Measurements from ENCODE around the gene WWP2.
A peak's percentile ranks its signal among the peaks of the same experiment; 100 is the strongest.

The WWP2 gene

DNA sequence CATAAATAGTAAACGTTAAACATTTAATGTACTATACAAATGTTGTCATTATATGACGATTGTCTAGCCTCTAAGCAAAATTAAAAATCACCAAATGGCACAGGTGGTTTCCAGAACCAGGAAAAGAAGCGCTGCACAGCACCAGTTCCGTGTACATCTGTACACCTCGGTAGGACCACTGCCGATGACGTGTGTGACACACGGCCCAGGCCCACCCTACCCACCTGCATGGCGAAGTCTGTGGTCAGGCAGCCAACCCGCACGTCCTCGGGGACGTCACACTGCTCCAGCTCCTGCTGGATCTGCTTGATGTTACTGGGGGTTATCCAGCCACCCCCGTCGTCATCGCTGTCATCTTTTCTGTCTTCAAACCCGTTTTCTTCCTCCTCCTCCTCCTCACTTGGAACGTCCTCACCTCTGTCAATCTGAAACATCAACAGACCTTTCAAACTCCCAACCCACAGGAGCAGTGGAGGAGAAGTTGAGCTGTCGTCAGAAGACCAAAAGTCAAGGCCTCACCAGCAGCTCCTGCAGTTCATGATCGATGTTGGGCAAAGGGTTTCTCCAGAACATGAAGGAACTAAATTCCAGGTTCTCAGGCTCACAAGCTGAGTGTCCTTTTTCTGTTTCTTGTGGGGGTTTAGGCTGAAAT lies 13.3 kb upstream of the WWP2 start:
- TF ChIP-seq CREB1 (IDR thresholded peaks at IDR 0.05; ENCODE audit: low read depth) (no peak), EP300 (IDR thresholded peaks at IDR 0.05; ENCODE audit: borderline replicate concordance) (no peak), TEAD4 (IDR thresholded peaks at IDR 0.05) (no peak), FOXM1 (IDR thresholded peaks at IDR 0.05; ENCODE audit: borderline replicate concordance, low read depth) (no peak), YY1 (IDR thresholded peaks at IDR 0.05; ENCODE audit: low read depth) (no peak), CEBPB (IDR thresholded peaks at IDR 0.05) (no peak), EGR1 (IDR thresholded peaks at IDR 0.05) (no peak), TCF12 (IDR thresholded peaks at IDR 0.05; ENCODE audit: low read depth) (no peak)
- TF ChIP-seq, protein P1, sequence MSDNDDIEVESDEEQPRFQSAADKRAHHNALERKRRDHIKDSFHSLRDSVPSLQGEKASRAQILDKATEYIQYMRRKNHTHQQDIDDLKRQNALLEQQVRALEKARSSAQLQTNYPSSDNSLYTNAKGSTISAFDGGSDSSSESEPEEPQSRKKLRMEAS (IDR thresholded peaks at IDR 0.05) = no peak

- TF ChIP-seq TEAD4 (IDR thresholded peaks at IDR 0.05) (no peak), TAF1 (IDR thresholded peaks at IDR 0.05; ENCODE audit: low read depth) (no peak), FOXM1 (IDR thresholded peaks at IDR 0.05; ENCODE audit: borderline replicate concordance, low read depth) (no peak), ZBTB7A (IDR thresholded peaks at IDR 0.05; ENCODE audit: low read depth) (no peak), REST (IDR thresholded peaks at IDR 0.05; ENCODE audit: low read depth) (no peak), CEBPB (IDR thresholded peaks at IDR 0.05) (no peak), YY1 (IDR thresholded peaks at IDR 0.05; ENCODE audit: low read depth) (no peak)
- TF ChIP-seq, protein P2, sequence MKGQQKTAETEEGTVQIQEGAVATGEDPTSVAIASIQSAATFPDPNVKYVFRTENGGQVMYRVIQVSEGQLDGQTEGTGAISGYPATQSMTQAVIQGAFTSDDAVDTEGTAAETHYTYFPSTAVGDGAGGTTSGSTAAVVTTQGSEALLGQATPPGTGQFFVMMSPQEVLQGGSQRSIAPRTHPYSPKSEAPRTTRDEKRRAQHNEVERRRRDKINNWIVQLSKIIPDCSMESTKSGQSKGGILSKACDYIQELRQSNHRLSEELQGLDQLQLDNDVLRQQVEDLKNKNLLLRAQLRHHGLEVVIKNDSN (IDR thresholded peaks at IDR 0.05) = no peak
Measured at GRCh38 chr16:69754143-69754468, 8.0 kb upstream of the WWP2 start.

GRCh38 chr16:69754469-69755310 lies 7.4 kb upstream of the WWP2 start, which contains the start of gene NOB1:
NOB1 (minus strand) TSS chr16:69754926; CDS start chr16:69754910, 16 bp downstream.
- TF ChIP-seq CEBPB (IDR thresholded peaks at IDR 0.05) (no peak), TAF1 (IDR thresholded peaks at IDR 0.05; ENCODE audit: low read depth) (peak; percentile 98), TCF12 (IDR thresholded peaks at IDR 0.05; ENCODE audit: low read depth) (peak; percentile 74), REST (IDR thresholded peaks at IDR 0.05; ENCODE audit: low read depth) (no peak), CREB1 (IDR thresholded peaks at IDR 0.05; ENCODE audit: low read depth) (no peak), RAD21 (IDR thresholded peaks at IDR 0.05; ENCODE audit: low read depth) (peak; percentile 84), EGR1 (IDR thresholded peaks at IDR 0.05) (0 out of 2 replicates have a peak, but pooled peaks have one; percentile 20), NFIC (IDR thresholded peaks at IDR 0.05) (no peak; the same call in 1 of the 2 replicates), TEAD4 (IDR thresholded peaks at IDR 0.05) (peak; percentile 13; the same call in 1 of the 2 replicates), EP300 (IDR thresholded peaks at IDR 0.05; ENCODE audit: borderline replicate concordance) (no peak; the same call in 1 of the 2 replicates), FOXM1 (IDR thresholded peaks at IDR 0.05; ENCODE audit: borderline replicate concordance, low read depth) (no peak), YY1 (IDR thresholded peaks at IDR 0.05; ENCODE audit: low read depth) (peak; percentile 95), ZBTB7A (IDR thresholded peaks at IDR 0.05; ENCODE audit: low read depth) (no peak)
- TF ChIP-seq, protein P2 (IDR thresholded peaks at IDR 0.05) = 0 out of 2 replicates have a peak, but pooled peaks have one; percentile 30
- TF ChIP-seq, protein P1 (IDR thresholded peaks at IDR 0.05) = peak; percentile 97

- TF ChIP-seq FOXM1 (IDR thresholded peaks at IDR 0.05; ENCODE audit: borderline replicate concordance, low read depth) = no peak
Measured at GRCh38 chr16:69756705-69757104, 5.4 kb upstream of the WWP2 start.

DNA sequence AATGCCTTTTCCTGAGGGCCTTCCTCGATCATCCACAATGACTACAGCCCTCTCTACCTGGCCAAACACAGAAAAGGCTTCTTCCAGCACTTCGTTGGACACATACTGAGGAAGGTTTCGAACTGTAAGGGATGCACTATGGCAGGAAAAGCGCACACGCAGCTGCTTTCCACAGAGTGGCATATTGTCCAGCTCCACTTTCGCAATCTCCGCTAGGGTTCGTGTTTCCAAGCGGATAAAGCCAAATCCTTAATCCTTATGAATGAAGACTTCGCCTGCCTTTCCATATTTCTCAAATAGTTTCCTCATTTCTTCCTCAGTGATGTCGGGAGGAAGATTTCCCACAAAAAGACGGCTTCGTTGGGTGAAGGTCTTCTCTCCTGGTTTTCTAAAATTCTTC lies 4.8 kb upstream of the WWP2 start:
- TF ChIP-seq CEBPB (IDR thresholded peaks at IDR 0.05) = peak; percentile 44
